Stimulated activated CD4-positive, alpha-beta T cell treated with anti-CD3 and anti-CD28 coated beads, Interleukin-15, amount 100 ng/mL, for 48 hours (primary cell): ENCODE results near the gene TBC1D9.
"Not testable (repeated sequence)": the region's sequence is repeated elsewhere in the genome, so short reads cannot be mapped to it uniquely, and the experiment has no call there.

Experiments used
- DNase-seq, 2 donors: peaks; one replicate each; pipeline ENCODE4 v3.0.0-alpha.2; 2020; ENCODE audit warnings: low read depth in 2 of 2

Gene TBC1D9

DNA sequence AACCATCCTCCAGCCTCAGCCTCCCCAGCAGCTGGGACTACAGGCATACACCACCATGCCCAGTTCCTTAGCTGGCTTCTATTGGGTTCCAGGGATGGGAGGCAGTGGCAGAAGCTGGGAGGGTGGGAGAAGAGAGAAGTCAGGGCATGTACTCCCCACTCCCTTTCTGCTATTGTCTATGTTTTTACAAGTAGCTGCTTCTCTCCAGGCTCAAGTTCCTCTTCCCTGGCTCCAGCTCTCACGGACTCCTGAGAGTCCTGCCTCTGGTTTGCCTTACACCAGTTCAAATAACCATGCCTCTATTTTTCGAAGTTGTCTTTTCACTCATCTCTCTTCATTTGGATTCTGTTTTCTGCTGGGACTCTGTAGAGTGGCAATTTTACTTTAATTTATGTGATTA lies 2.9 kb downstream of the TBC1D9 start:
- no peak for DNase-seq

DNA sequence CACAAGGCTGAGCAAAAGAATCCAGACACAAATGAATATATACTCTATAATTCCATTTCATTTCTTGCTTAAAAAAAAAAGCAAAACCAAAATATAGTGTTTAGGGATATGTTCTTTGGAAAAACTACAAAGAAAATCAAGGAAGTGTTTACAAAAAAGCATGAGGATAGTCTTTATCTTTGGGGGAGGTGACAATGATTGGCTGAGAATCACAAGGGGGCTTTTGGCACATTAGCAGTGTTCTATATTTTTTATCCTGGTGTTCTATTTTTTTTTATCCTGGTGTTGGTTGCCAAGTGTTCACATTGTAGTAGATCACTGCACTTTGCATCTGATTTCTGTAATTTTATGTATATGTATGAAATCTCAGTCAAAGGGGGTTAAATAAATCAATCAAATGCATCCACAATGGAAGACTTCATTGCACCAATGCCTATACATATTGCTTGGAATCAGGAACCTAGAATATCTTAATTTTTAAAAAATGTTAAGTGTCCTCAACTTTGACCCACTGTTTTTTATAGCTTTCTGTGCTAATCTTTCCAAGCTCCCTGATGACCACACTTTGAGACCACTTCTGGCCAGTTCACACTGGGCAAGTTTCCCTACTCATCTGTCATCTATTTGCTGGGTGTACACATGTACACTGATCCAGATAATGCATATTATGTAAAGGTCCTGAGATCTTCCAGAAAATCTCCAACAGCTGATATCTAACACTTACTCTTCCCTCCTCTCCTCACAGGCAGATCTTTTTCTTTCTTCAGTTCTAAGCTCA lies 3.7 kb downstream of the TBC1D9 start:
- DNase-seq = no peak

DNA sequence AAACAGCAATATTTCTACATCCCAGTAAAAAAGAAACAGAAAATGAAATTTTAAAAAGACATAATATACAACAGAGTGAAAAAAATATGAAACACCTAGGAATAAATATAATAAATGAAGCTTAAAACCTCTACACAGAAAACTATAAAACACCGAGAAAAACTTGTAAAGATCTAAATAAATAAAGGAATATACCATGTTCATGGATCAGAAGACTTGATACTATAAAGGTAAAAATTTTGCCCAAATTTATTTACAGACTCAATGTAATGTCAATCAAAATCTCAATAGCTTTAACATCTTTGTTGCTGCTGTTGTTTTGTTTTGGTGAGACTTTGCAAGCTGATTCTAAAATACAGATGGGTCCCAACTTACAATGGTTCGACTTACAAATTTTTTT lies 5.7 kb downstream of the TBC1D9 start:
- no peak for DNase-seq

DNA sequence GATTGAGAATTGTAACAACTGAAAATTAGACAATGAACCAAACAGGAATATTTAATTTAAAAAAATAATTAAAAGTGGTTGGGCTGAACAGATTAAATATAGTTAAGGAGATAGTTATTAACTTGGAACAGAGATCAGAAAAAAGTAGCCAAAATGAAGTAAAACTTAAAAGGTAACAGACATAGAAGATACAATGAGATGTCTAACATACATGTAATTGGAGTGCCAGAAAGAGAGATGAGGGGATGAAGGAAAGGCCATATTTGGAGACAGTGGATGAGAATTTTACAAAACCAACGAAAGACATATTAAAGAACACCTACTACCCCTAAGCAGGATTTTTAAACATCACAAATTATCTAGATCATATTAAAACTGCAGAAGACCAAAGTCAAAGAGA lies 8.0 kb downstream of the TBC1D9 start:
- DNase-seq = no peak

DNA sequence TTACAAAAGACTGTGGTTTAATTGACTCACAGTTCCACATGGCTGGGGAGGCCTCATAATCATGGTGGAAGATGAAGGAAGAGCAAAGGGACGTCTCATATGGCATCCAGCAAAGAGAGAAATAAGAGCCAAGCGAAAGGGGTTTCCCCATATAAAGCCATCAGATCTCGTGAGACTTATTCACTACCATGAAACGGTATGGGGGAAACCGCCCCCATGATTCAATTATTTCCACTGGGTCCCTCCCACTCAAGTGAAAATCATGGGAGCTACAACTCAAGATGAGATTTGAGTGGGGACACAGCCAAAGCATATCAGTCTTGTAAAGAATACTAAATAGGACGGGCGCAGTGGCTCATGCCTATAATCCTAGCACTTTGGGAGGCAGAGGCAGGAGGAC lies 9.6 kb downstream of the TBC1D9 start:
- not testable (repeated sequence) for DNase-seq

DNA sequence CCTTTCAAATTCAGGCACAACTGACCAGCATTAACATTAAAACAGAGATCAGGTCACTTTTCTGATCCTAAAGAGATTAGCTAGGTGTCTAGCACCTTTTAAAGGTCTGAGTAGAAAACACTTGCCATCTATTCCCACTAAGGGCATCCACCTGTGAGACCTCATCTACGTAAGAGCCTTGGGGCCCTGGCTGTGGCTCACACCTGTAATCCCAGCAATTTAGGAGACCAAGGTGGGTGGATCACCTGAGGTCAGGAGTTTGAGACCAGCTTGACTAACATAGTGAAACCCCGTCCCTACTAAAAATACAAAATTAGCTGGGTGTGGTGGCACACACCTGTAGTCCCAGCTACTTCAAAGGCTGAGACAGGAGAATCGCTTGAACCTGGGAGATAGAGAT lies 11.8 kb downstream of the TBC1D9 start:
- no peak for DNase-seq

DNA sequence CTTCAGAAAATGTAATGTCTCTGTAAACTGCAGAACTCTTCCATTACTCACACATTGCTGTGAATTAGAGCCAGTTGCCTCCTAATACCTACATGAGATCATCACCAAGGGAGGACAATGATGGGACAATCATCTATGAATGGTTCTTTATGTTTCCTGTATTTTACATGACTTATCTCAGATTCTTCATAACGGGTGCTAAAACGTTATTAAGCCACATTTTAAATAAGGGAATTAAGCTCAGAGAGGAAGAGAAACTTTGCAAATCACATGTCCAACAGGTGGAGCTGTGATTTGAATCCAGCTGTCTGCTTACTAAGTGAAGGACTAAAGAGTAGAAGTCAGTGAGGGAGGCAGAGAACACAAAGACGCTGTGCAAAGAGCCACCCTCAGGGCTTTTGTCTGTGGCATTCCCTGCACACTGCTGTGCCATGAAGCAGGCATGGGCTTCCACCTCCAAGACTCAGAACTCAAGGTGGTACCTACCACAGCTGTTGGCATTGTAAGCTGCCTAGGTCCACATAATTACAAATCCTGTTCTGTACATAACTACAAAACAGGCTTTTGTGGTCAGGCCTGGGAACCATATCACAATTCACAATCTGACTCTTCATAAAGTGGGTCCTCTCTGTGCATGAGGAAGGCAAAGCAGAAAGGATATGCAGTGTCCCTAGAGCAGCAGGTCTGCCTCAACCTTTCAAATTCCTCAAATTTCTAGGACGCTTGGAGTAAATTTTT lies 12.8 kb downstream of the TBC1D9 start:
- DNase-seq = no peak

DNA sequence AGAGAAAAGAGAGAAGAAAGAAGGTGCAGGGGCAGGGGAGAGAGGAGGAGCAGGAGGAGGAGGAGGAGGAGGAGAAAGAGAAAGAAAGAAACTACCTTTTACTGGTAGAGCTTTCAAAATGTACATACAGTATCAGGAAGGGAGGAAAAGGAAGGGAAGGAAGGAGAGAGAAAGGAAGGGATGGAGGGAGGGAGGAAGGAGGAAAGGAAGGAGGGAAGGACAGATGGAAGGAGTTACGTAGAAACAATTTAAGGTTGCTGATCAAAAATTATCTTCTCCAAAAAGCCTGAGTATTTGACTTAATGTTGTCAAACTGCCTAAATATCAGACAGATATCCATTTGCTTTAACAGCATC lies 13.4 kb downstream of the TBC1D9 start:
- DNase-seq = no peak

DNA sequence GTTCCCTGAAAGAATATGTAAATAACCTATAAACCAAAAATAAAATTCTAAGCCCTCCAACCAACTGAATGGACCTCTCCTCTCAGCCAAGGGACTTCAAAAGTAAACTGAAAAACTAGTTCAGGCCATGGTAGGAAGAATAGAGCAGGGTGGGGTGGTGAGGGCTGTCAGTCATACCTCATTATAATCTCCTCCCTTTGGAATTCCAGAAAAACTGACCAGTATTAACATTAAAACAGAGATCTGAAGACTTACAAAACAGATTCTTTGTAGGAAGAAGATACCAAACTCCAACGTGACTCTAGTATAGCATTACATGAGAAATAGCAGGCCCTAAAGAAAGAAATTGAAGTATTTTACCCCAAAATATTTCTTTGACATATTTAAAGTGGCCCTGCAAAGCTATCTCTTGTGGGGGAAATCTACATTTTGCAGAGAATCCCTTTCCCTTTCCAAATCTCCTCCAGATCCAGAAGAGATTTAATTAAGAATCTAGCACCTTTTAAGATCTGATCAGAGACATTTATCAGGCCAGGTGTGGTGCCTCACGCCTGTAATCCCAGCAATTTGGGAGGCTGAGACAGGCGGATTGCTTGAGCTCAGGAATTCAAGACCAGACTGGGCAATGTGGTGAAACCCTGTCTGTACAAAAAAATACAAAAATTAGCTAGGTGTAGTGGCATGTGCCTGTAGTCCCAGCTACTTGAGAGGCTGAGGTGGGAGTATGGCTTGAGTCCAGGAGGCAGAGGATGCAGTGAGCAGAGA lies 15.1 kb downstream of the TBC1D9 start:
- DNase-seq = no peak

DNA sequence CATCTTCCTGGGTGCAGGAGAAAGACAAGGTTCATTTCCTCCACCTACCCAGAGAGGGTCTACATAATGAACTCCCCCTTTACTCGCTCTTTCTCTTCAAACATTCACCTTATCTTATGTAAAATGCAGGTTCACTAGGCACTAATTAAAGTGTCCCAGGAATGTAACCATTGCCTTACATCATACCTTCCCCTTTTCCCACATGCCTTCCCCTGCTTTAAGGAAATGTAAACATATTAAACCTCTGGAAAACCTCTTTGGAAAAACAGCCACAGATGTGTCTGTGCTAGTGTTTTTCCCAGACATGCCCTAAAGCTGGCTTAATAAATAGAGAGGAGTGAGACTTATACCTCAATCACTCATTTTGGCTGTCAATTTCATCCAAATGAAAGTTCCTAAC lies 15.8 kb downstream of the TBC1D9 start:
- no peak for DNase-seq

DNA sequence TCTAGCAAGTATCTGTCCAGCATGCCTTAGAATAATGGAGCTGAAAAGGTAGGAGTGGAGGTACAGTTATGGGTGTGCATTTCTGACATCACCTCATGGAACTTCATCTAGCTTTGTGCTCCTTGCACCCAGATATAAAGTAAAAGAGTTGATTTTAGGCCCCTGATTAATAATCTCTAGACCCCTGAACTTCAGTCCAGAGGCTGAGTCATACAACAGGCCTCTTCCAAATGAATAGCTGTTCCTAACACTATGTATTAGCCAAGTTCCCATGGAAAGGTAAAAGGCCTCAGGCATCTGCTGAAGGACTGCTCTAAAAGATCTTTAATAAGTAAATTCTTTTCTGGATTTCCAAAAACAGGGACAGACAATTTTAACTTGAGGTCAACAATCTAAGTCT lies 16.2 kb downstream of the TBC1D9 start:
- no peak for DNase-seq

DNA sequence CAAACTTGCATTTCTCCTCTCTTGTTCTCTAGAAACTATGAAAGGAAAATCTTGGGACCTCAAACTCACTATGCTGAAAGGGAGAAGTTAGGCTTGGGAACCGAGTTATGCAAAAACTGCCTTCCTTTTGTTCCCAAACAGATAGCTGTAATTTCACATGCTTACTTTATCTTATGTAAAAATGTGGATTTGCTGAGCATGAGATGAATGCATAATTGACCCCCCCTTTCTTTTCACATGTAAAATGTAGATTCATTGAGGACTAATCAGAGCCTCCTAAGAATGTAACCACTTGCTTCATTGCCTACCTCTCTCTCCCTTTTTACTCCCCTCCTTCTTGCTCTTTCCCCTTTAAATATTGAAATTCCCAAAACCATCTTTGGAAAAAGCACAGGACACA lies 18.0 kb downstream of the TBC1D9 start:
- no peak for DNase-seq

DNA sequence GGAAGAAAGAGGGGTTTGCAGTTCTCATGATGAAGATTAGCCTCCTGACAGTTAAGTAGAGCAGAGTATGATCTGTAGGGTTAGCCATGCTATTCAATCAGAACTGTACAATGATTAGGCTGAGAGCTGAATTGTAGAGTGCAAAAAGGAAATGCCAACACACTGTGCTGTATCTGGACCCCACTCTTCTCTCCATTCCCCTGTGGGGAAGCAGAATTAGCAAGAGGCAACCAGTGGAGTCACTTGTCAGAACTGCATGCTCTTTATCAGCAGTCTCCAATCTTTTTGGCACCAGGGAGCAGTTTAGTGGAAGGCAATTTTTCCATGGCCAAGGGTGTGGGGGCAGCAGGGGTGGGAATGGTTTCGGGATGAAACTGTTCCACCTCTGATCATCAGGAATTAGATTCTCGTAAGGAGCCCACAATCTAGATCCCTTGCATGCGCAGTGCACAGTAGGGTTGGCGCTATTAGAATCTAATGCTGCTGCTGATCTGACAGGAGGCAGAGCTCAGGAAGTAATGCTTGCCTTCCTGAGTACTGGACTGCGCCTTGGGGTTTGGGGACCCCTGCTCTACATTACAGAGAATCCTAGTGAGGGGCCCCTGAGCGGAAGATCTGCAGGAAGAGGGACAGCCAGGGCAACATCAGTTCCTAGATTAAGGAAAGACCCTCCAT lies 19.4 kb downstream of the TBC1D9 start:
- DNase-seq = no peak

DNA sequence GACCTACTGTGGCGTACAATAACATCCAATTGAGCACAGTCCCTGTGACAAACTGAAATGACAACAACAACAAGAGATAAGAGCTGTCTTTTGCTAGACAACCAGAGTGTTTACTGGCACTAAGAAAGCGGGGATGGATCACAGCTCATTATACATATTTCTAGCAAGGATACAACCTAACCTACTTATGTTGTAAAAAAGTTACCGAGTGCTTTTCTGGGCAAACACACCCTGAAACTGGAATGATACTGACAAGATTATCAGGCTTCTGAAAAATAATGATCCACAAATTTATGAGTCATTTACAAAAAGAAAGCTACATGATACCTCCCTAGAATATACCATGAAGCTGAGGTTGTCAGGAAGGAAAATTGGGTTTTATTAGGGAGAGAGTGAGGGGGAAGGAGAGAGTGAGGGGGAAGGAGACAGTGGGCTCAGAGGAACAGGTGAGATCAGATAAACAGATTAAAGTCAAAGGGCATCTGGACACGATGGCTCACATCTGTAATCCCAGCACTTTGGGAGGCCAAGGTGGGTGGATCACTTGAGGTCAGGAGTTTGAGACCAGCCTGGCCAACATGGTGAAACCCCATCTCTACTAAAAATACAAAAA lies 20.3 kb downstream of the TBC1D9 start:
- DNase-seq = no peak

DNA sequence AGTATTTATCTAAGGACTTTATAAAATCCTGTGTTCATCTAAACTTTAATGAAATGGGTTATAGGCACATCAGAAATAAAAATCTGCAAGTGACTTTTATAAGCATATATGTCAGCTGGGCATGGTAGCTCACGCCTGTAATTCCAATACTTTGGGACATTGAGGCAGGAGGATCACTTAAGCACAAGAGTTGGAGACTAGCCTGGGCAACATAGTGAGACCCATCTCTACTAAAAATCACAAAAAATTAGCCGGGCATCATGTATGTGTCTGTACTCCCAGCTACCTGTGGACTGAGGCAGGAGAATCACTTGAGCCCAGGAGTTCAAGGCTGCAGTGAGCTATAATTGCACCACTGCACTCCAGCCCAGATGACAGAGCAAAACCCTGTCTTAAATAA lies 20.9 kb downstream of the TBC1D9 start:
- DNase-seq = no peak

DNA sequence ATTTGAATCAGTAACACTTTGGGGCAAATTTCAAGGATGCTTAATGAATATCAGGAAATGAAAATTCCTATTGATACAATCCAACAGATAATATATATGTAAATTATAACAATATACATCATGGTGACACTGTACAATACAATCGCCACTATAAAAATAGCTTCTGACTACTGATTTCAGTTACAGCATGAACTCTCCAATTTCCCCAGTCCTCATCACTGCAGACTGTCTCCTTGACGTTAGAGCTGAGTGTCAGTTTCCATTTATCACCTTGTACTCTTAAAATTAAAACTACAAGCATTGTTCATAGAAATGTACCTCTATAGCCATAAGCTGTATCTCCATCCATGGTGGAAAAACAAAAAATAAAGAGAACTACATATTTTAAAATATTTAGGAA lies 23.4 kb downstream of the TBC1D9 start:
- no peak for DNase-seq

DNA sequence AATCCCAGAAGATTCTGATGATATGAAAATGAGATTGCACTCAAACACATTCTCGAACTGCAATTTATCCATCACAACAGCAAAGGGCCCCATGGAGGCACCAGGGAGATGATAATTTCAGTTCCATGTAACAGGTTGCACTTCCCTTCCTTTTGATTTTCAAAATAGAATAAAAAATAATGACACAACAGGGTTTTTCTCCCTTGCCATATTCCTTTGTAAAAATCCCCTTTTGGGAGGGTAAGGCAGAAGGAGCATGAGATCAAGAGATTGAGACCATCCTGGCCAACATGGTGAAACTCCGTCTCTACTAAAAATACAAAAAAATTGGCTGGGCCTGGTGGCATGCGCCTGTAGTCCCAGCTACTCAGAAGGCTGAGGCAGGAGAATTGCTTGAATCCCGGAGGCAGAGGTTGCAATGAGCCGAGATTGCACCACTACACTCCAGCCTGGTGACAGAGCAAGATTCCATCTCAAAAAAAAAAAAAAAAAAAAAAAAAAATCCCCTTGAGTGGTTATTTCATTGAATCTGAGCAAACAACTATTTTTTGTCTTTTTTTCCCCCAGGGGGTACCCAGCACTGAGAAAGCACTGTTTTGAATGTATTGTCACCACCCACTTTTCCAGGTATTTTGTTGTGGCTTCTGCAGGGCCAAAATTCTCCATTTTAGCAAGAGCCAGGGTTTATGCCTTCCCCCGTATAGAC lies 26.7 kb downstream of the TBC1D9 start:
- DNase-seq = no peak

DNA sequence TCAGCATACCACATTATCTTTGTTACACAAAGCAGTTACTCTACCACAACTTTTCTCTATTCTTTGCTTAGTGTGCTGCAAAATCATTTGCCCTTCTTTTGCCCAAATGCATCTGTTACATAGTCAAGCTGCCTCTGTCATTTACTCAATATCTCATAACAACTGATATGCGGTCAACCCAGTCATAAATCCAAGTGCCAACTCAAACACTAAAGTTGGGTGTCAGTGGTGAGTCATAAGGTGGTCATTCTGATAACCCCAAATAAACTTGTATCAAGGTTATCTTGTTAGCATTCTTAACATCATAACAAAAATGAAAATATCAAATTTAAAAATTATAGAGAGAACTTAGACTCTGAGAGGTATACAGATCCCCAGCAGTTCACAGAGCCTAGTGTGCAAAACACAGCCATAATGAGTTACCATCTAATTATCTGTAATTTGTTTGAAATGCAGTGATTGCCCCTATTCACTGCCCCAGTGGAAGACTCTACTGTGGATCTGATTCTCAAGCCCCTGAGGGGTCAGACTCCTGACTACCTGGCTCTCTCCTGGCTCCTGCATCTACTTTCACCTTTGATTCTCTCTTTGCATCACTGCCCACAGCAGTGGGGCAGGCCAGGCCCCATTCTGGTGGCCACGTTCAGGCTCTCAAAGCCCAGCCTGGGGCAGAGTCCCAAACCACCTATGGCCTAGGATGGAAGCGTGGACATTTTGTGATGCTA lies 29.2 kb downstream of the TBC1D9 start:
- no peak for DNase-seq

DNA sequence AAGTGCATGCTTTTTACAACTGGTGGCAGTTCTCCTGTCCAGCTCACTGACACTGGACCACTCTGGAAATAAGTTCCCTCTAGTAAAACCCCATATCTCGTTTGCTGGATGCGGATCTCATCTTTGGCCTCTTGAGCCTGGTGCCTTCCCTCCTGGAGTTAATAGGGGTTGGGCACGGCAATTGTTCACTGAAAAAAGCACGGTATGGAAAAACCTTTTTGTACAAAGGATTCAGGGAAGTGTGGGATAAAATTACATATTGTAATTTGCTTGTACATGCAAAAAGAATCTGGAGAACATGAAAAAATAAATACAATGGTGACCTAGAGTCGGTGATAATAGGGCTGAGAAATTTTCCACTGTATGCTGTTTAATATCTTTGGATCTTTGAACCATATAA lies 30.6 kb downstream of the TBC1D9 start:
- no peak for DNase-seq

DNA sequence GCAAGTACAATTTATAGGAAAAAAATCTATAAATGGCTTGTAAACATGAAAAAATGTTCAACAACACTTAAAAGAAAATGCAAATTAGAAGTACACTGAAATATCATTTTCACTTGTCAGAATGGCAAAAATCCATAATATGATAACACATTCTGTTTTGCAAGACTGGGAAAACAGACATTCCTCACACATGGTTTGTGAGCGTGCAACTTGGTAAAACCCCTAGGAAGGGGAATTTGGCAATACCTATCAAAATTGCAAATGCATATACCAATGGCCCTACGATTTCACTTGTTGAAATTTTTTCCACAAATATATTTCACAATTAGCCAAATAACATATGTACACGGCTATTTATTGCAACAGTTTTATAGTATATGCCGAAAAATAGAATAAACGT lies 31.4 kb downstream of the TBC1D9 start:
- DNase-seq = no peak
